IPS-NIHi7 (cell line): ENCODE results near the gene GRAP2.

ENCODE experiments used
- DNase-seq: peaks from one replicate; pipeline ENCODE4 v3.0.0; 2012; ENCODE audit warnings: mixed read lengths; ENCODE audit errors: extremely low spot score

The GRAP2 gene

GRCh38 chr22:39925273-39925672, 24.4 kb downstream of the GRAP2 start:
- no peak for DNase-seq

DNA sequence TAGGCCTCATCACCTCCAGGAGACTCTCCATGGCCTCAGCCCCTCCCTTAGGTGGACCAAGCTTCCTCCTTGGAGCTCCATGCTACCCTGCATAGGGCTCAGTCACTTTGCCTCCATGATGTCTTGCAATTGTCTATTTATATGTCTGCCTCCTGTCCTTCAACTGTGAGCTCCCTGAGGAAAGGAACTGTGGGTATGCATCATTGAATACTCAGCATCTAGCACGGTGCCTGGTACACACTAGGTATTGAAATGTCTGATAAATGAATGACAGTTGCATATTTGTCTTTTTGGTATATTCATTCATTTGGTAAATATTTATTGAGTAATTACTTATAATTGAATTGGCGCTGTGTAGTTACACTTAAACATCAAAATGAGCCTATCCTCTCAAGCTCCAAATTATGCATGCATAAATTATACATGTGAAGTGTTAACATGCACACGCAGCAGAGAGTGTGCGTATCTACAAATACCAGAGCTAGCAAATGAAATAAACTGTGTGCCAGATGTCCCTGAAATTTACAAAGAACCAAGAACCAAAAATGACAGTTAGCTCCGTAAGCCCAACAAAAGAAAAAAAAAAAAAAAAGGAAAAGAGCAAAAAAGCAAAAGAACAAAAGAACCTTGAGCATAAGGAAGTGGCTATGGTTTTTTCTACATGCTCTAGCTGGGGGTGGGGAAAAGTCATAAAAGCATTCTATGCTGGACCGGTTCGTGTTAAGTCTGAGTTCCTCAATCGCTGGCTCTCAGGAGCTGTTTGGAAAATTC, 25.2 kb downstream of the GRAP2 start:
- DNase-seq, result no peak

GRCh38 chr22:39926753-39927152, 25.9 kb downstream of the GRAP2 start:
- DNase-seq, result no peak

- peak; percentile 68 for DNase-seq
These were observed 26.7 kb downstream of the GRAP2 start for GRCh38 chr22:39927544-39927943.

DNA sequence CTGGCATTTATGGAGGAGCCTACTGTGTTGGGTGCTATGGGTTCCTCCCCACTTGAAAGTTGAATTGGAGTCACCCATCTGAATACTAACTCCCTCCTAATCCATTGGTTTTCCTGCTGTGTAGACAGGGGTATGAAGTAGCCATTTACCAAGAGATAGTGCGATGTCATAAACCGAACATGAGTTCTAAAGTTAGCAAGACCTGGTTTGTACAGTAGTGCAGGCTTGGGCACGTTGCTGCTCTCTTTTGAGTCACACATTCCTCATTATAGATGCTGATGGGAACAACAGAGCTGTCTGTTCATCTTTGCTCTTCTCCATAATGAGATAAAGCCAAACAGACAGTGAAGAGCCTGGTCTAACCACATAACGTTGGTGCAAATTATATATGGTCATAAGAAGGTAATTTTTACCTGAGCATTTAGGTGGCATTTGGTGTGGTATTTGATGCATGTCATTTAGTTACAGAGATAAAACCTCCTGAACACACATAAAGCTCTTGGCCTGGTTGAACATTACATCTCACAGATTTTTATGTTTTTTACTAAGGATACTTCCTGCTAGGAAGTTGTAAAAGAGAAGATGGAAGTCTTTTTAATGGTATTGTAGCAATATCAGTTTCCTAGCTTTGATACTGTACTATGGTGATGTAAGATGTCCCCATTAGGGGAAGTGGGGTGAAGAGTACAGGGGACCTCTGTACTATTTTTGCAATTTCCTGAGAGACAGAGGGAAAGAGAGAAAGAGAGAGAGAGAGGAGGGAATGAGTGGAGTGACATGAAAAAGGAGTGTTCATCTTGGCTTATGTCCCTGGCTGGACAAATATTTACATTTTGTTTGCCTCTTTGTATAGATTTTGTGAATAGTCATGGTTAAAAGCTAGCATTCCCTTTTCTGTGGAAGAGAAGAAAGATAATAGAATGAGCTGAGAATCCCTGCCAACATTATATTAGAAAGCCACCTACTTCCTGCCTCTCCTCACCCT, 27.9 kb downstream of the GRAP2 start:
- DNase-seq, result no peak

DNA sequence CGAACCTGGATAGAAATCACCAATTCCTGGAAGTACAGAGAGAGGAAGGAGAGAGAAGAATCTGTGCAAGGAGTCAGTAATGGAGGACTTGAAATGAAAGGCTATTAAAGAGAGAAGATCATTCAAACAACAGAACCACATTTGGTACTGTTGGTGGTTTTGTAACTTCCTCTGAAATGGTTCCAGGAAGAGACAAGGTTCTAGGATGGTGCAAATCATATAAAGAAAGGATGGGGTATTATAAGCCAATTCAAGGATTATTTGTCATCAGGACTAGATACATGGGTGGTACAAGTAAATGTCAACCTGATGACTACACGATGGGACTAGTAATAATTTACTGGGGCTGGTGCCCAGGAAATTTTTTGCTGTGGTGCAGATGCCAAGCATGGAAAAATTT, 30.4 kb downstream of the GRAP2 start:
- DNase-seq, result no peak

- no peak for DNase-seq
These were observed 31.3 kb downstream of the GRAP2 start for GRCh38 chr22:39932166-39932565.

DNA sequence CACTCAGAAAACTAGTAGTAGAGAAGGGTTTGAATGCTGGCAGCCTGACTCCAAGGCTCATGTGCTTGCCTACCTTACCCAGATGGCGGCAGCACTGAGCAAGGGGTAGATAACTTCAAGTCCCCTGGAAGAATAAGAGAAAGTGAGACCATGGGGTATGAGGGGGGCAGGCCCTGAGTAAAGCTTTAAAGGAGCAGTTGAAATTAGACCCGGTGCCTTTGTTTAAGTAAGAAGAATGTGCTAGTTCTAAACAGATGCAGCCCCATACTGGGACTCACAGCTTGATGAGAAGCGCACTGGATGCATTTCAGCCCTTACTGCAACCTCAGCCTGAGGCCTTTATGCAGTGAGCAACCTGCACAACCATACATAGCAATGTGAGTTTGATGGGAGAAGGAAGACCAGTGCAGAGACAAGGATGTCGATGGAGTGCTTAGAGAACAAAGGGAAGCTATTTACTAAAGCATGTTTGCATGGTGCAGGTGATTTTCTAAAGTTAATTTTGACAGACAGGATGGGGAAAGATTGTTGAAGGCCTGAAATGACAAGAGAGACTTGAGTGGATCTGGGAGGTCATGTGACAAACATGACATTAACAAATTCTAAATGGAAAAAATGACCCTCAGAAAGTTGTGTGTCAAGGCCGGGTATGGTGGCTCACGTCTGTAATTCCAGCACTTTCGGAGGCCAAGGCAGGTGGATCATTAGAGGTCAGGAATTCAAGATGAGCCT, 32.2 kb downstream of the GRAP2 start:
- peak; percentile 89 for DNase-seq

- no peak for DNase-seq
These were observed 32.9 kb downstream of the GRAP2 start for GRCh38 chr22:39933741-39934140.

- no peak for DNase-seq
These were observed 34.2 kb downstream of the GRAP2 start for GRCh38 chr22:39935116-39935515.

GRCh38 chr22:39935612-39936011, 34.7 kb downstream of the GRAP2 start:
- DNase-seq, result no peak

- DNase-seq, result no peak
These were observed 35.8 kb downstream of the GRAP2 start for GRCh38 chr22:39936523-39937145.

- no peak for DNase-seq
These were observed 37.0 kb downstream of the GRAP2 start for GRCh38 chr22:39937906-39938305.

DNA sequence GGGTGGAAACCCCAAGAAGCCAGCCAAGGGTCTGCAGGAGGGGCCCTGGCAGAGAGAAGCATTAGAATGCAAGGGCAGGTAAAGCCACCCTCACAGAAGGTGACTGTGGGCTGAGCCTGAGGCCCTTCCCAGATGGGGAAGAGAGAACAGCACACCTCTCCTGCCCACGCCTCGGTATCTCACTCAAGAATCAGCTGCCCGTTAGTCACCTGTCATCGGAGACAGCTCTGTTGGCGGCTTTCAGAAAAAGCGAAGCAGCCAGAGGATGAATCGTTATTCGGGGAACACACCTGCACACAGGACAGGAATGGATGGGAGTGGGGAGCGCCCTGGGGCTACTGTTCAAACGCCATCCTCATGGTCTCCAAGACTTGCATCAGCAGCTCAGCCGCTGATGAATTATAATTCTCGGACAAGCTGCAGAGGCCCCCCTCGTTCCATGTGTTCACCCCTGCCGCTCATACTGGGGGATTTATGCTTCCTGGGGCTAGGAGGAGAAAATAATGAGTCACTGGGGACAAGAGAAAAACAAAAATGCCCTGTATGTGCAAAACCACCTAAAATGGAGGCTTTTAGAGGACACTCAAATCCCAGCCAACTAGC, 37.7 kb downstream of the GRAP2 start:
- no peak for DNase-seq

- DNase-seq, result no peak
These were observed 38.9 kb downstream of the GRAP2 start for GRCh38 chr22:39939830-39940229.

- DNase-seq, result peak; percentile 28
These were observed 39.9 kb downstream of the GRAP2 start for GRCh38 chr22:39940757-39941305.

- no peak for DNase-seq
These were observed 40.7 kb downstream of the GRAP2 start for GRCh38 chr22:39941601-39942000.

DNA sequence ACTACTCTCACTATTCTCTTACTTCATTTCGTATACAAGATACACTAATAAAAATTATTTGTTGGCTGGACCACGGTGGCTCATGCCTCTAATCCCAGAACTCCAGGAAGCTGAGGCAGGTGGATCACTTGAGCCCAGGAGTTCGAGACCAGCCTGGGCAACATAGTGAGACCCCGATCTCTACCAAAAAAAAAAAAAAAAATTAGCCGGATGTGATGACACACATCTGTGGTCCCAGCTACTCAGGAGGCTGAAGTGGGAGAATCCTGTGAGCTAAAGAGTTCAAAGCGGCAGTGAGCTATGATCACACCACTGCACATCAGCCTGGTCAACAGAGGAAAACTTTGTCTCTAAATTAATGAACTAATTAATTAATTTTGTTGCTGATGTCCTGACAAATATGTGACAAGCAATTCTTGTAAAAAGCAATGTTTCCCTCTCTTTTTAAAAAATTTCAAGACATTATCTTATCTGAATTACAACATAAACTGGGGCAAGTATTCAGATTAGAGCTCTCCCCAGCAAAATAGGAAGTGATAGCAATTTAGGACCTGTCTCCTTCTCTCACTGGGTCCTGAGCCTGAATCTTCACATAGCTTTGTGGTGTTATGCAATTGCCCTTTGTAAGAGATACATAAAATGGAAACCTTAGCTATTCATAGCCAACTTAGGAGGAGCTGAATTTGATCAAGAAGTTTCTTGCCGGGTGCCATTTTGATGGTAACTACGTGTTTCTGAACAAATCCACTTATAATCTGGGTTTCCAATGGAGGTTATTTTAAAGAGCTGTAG, 41.8 kb downstream of the GRAP2 start:
- no peak for DNase-seq

DNA sequence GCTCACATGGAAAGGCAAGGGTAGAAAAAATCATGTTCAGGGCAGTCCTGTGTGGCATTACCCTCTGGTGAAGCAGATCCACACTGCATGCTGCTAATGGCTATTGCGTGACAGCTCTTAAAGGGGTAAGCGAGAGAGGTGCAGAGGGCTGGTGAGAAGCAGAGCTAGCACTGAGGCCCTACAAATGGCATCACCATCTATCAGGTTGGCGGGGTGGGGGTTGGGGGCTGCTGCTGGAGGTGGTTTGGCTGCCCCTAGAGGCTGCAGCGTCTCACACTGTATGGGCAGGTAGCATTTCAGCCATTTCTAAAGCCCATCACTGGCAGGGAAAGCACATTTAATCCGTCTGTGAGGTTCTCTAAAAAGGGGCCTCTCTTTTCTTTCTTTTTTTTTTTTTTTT, 42.5 kb downstream of the GRAP2 start:
- DNase-seq, result peak; percentile 82
